ENCODE results near the gene KIF2A.

The KIF2A gene

GRCh38 chr5:62327138-62328053 lies 21.4 kb downstream of the KIF2A start:
- Histone ChIP-seq H3K27me3 (no peaks in the 10 kb centered on the region), H3K4me3 (no peak overlapping the region), H3K4me1 (peaks cover 0 to 20% (median 0%) of the 10 kb centered on the region in 4 donors), H3K27ac (no peak overlapping the region), H3K9me3 (no peaks in the 10 kb centered on the region), H3K36me3 (no peaks in the 10 kb centered on the region)
- intact Hi-C loops (cut with DNase I; ENCODE audit: low total_unique reads): no loop called here
- DNase-seq: no peak
- TF ChIP-seq CTCF (IDR thresholded peaks at IDR 0.05): no peak

- intact Hi-C loops (cut with DNase I; ENCODE audit: low total_unique reads): no loop called here
- DNase-seq: no peak
- Histone ChIP-seq H3K4me1 (peaks cover 0 to 20% (median 0%) of the 10 kb centered on the region in 4 donors), H3K36me3 (no peaks in the 10 kb centered on the region), H3K27ac (no peak overlapping the region), H3K27me3 (no peaks in the 10 kb centered on the region), H3K9me3 (no peaks in the 10 kb centered on the region), H3K4me3 (no peak overlapping the region)
- no peak for TF ChIP-seq CTCF (IDR thresholded peaks at IDR 0.05)
These were observed 22.9 kb downstream of the KIF2A start for GRCh38 chr5:62328772-62329491.

- H3K27ac ChIP-seq: no peak overlapping the region
- peaks cover 0 to 5% (median 3%) of the 10 kb centered on the region in 3 donors for H3K36me3 ChIP-seq
- intact Hi-C loops (cut with DNase I; ENCODE audit: low total_unique reads): no loop called here
- DNase-seq: no peak
- peaks cover 0 to 20% (median 0%) of the 10 kb centered on the region in 4 donors for H3K4me1 ChIP-seq
- no peaks in the 10 kb centered on the region for H3K27me3 ChIP-seq
- no peak overlapping the region for H3K4me3 ChIP-seq
- no peak for TF ChIP-seq CTCF (IDR thresholded peaks at IDR 0.05)
- no peaks in the 10 kb centered on the region for H3K9me3 ChIP-seq
These were observed 24.3 kb downstream of the KIF2A start for GRCh38 chr5:62330302-62330701.

GRCh38 chr5:62331921-62332320 lies 25.9 kb downstream of the KIF2A start:
- Histone ChIP-seq H3K27me3 (no peaks in the 10 kb centered on the region), H3K9me3 (no peaks in the 10 kb centered on the region), H3K36me3 (peaks cover 0 to 5% (median 5%) of the 10 kb centered on the region in 3 donors), H3K4me3 (no peak overlapping the region), H3K27ac (no peak overlapping the region), H3K4me1 (peaks cover 0 to 20% (median 0%) of the 10 kb centered on the region in 4 donors)
- no peak for DNase-seq
- TF ChIP-seq CTCF (IDR thresholded peaks at IDR 0.05): no peak
- intact Hi-C loops (cut with DNase I; ENCODE audit: low total_unique reads): no loop called here

GRCh38 chr5:62333250-62333794 lies 27.3 kb downstream of the KIF2A start:
- Histone ChIP-seq H3K9me3 (no peaks in the 10 kb centered on the region), H3K27me3 (no peaks in the 10 kb centered on the region), H3K4me3 (no peak overlapping the region), H3K36me3 (peaks cover 0 to 5% (median 5%) of the 10 kb centered on the region in 3 donors), H3K27ac (no peak overlapping the region), H3K4me1 (peaks cover 0 to 20% (median 0%) of the 10 kb centered on the region in 4 donors)
- no peak for DNase-seq
- intact Hi-C loops (cut with DNase I; ENCODE audit: low total_unique reads): no loop called here
- TF ChIP-seq CTCF (IDR thresholded peaks at IDR 0.05): no peak
